ENCODE results near the gene FLVCR1.
"Not testable (repeated sequence)": the region's sequence is repeated elsewhere in the genome, so short reads cannot be mapped to it uniquely, and the experiment has no call there.

- TF ChIP-seq POLR2A (IDR thresholded peaks at IDR 0.05; ENCODE audit: low read depth, low read length); TAF1 (IDR thresholded peaks at IDR 0.05; ENCODE audit: borderline replicate concordance, low read depth, low read length): not testable (repeated sequence)
These were observed 55.6 kb downstream of the FLVCR1 start for GRCh38 chr1:212913638-212914037.

All from GM12892 (cell line).